T follicular helper cell (primary cell): ENCODE measurements around the gene CTAGE1.
"Not testable (repeated sequence)": the region's sequence is repeated elsewhere in the genome, so short reads cannot be mapped to it uniquely, and the experiment has no call there.

Experiments
- DNase-seq: peaks from one replicate; pipeline ENCODE4 v3.0.0-alpha.2; 2020; ENCODE audit warnings: low read depth

CTAGE1 gene

DNA sequence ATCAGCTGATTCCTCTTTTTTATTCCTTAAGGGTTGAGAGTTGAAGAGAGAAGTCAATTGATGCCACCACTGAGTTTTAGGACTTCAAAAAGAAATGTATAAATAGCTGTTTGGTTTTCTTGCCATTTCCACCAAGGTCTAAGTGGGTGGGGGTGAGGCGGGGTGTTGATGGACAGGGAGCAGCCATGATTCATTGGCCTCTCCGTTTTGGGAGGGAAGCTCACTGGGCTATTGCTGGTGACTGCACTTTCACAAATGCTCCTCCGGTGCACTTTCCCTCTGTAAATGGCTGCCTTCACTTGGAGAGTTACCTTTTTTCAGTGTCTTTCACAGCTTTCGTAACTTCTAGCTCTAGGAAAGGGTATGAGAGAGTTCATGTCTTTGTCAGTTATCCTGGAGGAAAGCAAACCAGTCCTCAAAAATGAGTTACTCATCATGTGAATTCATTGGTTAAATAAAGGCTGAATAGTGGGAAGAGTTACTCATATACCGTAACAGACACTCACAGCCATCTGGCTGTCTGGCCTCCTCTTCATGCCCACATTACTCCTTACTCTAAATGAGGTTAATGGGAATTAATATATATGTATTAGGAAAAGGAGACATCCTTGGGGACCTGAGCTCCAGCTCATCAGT lies 17.4 kb upstream of the CTAGE1 start:
- DNase-seq: no peak

DNA sequence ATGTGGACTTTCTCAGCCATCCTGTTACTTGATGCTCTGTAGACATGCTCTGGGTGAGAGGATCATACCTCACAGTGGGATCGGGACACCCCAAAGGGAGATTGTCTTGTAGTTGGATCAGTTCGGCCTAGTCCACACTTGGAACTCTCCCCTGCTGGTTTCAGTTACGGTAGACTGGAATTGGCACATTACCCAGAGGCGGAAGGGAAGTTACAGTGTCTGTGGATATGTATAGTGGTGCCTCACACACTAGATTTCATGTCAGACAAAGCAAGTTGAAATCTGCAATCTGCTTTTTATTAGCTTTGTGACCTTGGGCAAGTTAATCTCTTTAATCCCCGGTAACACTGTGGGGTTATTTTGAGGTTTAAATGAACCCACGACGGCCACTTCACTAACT lies 16.2 kb upstream of the CTAGE1 start:
- no peak for DNase-seq

DNA sequence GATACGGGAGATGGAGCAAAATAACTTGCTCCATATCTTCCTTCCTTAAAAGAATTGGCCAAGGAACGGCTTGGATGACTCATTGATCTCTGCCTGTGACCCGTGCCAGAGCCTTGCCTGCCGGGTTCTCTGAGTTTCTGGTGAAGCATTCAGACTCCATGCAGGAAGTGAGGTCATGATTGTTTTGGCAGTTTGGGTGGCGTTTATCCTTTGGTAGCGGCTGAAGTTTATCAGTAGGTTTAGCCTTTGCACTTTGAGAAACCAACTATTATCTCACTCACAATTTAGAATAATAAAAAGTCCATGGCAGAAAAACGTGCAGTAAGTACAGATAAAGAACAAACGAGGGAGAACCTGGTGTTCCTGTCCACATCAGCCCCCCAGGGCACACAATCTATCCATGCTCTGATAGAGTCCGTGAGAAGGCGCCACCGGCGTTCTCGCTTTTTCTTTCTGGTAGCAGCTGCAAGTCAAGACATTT lies 15.0 kb upstream of the CTAGE1 start:
- DNase-seq: no peak

DNA sequence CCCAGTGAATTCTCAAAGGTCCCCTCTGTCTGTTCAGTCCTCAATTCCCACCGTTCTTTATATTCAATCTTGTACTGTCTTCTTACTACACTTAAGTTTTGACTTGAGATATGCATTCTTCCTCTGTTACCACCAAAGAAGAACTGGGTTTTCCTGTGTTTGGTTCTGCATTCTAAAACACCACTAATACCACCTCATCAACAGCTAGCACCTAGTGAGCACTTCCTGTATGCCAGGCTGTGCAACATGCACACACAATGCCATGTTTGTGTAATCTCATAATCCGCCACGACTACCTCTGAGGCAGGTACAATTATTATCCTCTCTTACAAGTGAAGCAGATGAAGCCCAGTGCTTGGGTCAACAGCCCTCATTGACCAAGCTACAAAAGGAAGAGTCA lies 11.8 kb upstream of the CTAGE1 start:
- no peak for DNase-seq

DNA sequence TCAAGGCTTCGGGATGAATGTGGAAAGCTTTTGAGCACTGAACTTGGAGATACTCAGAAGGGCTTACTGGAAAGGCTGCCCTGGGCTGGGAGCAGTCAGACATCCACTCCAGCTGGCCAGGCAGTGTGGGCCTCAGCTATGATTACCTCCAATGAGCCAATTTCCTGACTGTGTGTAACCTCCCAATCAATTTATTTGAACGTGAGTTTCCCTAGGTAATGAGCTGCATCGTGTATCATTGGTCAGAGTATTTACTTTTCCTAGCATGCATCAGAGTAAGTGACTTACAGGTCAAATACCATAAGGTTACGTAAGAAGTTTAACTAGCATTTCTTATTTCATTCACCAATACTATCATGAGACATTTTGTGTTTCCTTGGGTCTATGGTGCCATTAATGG lies 11.0 kb upstream of the CTAGE1 start:
- DNase-seq: no peak

DNA sequence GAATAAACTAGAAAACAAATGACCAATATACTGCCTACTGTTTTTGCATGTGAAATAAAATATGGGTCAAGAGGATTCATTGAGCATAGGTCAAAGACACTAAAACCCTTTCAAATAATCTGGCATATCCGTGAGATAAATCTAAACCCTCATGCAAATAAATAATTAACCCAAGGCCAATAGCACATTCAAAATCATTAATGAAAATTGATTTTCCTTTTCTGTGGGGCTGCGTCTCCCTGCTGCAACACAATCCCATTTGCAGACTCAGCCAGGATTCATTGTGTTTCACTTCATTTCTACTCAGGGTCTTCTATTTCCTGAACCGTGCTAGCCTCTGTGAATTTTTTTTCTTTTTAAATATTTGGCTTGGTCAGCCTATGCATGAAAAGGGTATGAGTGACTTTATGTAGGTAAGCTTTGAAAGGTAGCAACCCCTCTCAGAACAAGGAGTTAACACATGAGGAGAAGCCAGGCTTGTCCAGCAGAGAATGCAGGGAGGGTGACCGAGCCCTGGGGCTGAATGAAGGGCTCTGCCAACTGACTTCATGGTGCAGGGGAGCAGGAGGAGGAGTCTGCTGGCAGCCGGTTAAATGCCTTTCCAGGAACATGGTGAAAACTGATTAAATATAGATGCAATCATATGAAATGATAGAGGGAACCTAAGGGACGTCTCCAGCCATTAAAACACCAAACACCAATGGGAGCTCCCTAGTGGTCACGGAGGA lies 10.3 kb upstream of the CTAGE1 start:
- DNase-seq: no peak

DNA sequence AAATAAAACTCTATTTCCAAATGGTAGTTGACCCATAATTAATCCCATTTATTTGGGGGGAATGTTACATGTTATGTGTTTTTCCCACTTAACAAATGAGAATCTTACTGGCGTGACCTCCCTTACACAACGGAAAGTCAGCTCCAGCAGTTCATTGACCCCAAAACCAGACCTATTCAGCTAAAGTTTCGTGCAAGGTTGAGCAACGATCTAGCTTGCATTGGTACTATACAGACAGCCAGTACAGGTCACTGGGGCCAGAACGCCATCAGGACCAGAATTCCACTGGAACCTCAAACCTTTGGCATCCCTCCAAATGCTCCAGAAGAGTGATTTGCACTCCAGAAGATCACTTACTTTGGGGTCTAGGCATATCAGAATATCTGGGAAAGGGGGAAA lies 6.8 kb upstream of the CTAGE1 start:
- no peak for DNase-seq

DNA sequence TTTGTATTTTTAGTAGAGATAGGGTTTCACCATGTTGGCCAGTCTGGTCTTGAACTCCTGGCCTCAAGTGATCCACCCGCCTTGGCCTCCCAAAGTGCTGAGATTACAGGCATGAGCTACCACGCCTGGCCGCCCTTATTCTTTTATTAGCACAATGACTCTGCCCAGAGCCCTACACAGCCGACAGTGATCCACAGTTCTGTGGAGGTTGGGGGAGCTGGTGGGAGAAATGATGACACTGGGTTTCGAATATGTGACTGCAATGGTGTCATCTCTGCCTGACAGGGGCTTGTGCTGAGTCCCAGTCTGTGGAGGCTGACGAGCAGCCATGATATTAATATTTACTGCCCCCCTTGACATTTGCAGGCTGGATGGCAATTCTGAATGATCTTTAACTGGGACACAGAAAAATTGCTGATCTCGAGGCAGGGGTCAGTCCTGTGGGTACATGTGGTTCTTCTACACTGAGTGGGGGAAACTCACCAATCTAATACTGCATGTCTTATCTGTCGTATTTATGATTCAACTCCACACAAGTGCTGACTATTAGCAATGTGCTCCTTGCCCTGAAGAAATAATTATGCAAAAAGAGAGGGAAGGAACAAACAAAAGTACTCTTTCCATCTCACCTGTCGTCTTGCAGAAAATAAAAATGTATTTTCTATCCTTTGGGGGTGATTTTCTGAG lies 6.3 kb upstream of the CTAGE1 start:
- DNase-seq: no peak

DNA sequence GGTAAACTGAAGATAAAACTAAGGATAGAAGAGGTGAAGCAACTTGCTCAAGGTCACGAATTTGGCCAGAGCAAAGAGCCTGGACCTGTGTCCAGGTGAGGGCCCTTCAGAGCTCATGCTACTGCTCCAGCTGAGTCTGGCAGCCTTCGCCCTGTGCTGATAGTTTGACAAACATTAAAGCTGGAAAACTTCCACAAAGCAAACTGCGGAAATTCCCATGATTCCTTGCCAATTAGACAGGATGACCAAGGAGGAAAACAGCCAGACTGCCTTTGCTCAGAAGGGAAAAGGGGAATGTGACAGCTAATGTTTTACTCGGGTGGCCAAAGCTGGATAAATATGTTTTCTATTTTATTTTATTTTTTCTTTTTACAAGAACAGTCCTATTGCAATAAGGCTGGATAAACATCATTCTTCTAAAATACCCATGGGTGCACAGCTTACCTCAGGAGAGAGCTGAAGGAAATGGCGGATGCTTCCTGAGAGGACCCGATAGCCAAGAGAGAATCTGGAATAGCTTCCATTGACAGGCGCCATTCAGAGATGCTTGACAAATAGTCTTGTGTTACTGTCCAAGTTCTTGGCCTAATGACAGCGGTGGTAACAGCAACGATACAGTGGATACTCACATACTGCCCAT lies 5.3 kb upstream of the CTAGE1 start:
- no peak for DNase-seq

DNA sequence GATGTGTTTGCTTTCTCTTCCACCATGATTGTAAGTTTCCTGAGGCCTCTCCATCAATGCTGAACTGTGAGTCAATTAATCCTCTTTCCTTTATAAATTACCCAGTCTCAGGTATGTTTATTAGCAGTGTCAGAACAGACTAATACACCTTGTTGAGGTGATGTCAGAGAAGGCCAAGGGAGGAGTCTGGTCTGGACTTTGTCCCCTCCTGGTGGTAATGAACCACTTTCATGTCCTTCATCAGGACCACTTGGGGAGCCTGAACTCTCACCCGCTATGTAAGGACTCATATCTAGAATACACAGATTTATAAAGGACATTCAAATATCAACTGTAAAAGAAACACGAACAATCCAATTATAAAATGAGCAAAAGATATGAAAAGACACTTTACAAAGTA lies 2.9 kb upstream of the CTAGE1 start:
- no peak for DNase-seq

DNA sequence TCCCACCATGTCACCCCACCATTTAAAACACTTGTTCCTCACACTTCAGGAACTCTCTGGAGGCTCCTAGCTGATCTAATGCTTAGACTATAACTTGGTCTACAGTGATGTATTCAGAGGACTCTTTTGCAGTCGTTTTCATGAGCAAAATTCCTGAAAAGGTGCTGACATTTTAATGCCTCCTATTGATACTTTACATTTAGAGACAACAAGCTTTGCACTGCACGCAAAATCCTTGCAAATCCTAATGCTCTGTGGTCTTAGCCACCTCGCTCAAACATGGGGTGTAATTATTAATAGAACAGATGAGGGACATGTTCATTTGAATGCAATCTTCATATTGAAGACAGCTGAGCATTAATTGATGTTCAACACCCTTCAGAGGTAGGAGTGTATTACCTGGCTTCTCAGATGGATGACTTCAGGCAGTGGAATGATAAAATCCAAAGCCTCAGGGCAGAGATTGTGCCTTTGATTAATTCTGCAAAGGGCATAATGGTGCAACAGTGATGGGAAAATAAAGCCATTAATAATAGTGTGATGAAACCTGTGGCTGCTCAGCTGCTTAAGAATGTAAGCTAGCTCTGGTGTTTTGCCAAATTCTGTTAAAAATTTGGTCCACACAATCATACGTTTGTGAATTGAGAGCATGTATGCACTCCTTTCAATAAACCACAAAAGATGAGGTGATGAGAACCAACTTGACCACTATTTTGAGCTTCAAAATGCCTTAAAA lies 5.4 kb downstream of the CTAGE1 start:
- DNase-seq: no peak

DNA sequence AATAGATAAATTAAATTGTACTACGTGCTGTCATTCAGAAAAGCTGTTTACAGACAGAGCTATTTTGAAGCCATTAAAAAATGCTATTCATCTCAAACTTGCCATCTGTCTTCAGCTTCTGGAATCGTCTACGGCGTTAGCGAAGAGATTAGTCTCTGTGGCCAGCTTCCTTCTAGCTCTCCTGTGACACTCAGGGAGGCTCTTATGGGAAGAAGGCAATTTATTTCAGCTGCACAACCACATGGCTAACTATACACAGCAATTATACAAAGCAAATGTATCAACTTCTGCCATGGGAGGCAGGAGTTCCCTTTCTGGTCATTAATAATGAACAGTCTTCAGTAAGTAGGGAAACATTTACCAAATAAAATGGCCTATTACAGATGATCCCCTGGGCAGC lies 6.3 kb downstream of the CTAGE1 start:
- no peak for DNase-seq

DNA sequence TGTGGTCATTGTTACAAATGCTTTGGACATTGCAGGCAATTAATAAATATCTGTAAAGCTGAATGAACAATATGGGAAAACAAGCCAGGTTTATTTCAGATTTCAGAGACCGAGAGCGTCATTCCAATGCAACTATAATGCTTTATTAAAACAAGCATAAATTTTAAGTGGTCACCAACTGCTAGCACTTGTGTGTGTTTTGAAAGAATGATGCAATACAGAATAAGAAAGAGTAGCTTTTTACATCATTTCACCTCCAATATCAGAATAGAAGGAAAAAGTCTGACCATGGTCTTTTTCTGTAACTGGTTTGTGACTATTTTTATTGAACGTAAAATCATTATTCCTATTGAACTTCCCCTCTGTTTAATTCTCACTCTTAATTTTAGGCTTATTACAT lies 7.6 kb downstream of the CTAGE1 start:
- DNase-seq: no peak

DNA sequence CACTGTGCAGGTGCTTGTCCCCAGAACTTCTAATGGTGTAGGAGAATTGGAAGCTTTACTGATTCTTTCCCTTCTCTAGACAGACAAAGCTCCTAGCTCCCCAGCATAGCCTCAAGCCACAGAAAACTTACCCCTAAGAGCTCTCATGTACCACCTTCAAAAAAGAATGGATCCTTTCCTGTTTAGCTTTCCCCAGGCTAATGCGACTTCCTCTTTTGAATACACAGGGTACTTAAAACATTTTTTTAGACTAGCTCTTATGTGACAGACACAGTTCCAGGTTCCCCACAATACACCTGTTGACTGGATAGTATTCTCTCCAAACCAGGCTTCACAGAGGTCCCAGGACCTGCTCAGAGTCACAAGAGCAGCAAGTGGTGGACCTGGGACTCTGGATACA lies 8.3 kb downstream of the CTAGE1 start:
- no peak for DNase-seq

DNA sequence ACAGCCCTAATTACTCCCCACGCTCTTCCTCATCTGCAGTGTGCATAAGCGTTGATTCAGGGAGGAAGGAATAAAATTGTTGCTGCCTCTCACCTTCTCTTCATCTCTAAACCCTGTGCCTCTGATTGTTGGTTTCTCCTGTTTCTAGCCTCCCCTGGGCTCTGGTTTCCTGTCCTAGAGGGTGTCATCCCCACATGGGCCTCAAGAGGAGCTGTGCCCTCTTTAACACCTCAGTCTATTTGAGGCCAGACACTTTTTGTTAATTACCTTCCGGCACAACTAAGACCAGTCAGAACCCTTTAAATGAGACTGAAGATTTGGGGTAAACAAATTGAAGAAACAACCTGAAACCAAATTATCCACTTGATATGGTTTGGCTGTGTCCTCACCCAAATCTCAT lies 9.7 kb downstream of the CTAGE1 start:
- DNase-seq: no peak

DNA sequence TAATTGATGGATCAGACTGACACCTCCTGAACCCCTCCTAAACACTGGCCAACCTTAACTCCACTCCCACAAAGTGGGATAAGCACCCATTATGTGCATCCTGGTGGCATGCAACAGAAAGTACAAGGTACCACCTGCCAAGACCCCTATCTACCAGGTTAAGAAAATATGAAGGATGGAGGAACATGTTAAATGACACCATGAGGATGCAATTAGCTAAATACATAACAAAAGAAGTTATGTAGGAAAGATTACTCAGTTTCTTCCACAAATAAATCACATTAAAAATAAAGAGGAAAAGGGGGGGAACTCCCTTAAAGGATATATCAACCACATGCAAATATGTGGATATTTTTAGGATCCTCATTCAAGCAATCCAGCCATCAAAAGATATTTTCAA lies 12.6 kb downstream of the CTAGE1 start:
- no peak for DNase-seq

DNA sequence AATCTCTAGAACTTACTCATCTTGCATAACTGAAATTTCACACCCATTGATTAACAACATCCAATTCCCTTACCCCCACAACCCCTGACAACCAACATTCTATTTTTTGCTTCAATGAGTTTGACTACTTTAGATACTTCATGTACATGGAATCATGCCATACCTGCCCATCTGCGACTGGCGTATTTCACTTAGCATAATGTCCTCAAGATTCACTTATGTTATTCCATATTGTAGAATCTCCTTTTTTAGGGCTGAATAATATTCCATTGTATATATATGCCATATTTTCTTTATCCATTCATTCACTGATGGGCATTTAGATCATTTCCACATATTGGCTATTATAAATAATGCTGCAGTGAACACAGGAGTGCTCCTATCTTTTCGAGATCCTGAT lies 13.8 kb downstream of the CTAGE1 start:
- no peak for DNase-seq

DNA sequence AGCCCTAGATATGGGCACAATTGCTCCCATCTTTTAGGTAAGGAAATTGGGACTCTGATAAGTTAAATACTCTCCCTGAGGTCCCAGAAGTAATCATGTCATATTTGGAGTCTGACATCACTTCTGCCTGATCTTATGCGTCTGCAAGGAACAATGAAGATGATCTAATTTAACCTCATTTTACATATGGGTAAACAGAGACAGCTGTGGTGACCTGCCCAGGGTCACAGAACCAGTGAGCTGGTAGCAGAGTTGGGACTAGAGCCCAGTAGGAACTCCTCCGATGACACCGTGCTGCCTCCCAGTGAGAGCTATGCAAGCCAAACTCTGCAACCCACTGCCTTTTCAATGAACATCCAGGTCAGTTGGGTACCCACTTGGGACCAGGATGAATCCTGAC lies 17.8 kb downstream of the CTAGE1 start:
- no peak for DNase-seq

DNA sequence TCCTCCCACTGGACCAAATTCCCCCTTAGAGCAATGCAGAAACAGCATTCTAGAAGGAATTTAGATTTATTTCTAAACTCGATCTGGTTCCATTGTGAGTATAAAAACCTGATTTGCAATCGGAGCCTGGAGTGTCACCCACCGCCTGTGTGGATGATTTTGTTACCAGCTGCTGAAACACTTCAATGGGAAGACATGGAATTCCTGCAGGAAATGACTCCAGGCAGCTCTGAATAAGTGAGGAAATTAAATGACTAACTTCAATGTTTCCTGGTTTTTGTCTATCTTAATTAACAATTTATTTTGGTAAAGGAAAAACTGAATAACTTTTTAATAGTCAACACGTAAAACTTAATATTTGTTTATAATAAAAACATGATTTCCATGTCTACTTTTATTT lies 19.3 kb downstream of the CTAGE1 start:
- no peak for DNase-seq

DNA sequence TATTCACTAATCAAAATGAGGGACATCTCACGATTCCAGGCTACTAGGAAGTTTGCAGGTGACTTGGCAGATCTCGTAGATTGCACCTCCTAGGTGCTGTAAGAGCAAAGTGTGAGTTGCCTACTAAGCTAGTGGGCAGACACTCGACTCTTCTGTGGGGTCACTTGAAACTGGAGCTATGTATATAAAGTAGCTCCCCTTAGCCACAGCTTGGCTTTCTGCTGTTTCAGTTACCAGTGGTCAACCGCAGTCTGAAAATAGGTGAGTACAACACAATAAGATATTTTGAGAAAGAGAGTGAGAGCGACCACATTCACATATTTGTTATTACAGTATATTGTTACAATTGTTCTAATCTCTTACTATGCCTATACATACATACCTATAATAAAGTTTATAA lies 23.3 kb downstream of the CTAGE1 start:
- DNase-seq: no peak

DNA sequence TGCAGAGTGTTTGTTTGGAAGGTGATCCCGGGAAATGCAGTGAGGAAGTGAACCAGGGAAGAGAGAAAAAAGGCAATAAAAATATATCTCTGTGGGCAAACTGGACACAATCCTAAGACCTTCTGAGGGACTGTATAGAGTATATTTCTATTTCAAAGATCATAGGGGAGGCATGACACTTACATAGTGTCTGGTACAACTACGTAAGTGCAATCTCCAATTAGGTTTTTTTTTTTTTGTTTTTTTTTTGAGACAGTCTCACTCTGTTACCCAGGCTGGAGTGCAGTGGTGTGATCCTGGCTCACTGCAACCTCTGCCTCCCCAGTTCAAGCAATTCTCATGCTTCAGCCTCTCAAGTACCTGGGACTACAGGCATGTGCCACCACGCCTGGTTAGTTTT lies 24.6 kb downstream of the CTAGE1 start:
- DNase-seq: not testable (repeated sequence)
